Upper lobe of left lung (tissue), 4 donors: ENCODE results near the gene NSMF.

Experiments used
- CTCF ChIP-seq, 6 experiments: fragments of 450-650 bp in 4 of 6; fragments of 200-600 bp in 2 of 6; sonication (generic) in 2 of 6; IDR thresholded peaks; one replicate each; pipeline ENCODE4 v1.5.1; 2016 to 2019; ENCODE audit warnings: antibody characterized with exemption in 6 of 6
- POLR2A ChIP-seq, 4 donors: fragments of 450-650 bp; IDR thresholded peaks; one replicate each; pipeline ENCODE4 v1.5.1; 2016 to 2017; ENCODE audit warnings: antibody characterized with exemption in 4 of 4, mild to moderate bottlenecking in 2 of 4
- POLR2AphosphoS5 ChIP-seq, 2 donors: sonication (generic); formaldehyde crosslinking; IDR thresholded peaks; one replicate each; pipeline ENCODE4 v1.5.1; 2017; ENCODE audit warnings: antibody characterized with exemption in 2 of 2

- TF ChIP-seq CTCF (IDR thresholded peaks at IDR 0.05), result no peak
- no peak for TF ChIP-seq POLR2A (IDR thresholded peaks at IDR 0.05)
- no peak for TF ChIP-seq POLR2AphosphoS5 (IDR thresholded peaks at IDR 0.05)
These were observed 1.5 kb upstream of the NSMF start for GRCh38 chr9:137460363-137461315.
